Heart left ventricle (tissue), 16 donors: ENCODE data around the gene RNF17. TPM values are rescaled to one million over a fixed set of nuclear protein-coding genes. Genes with fewer than 3 reads are reported as not detected.

Experiments used
- ATAC-seq, 4 donors: fragments of 200-7000 bp; cut with Tn5 transposase; one replicate each; pipeline ENCODE4 v1.9.1; 2020 to 2022; ENCODE audit warnings: moderate library complexity in 4 of 4, mild to moderate bottlenecking in 3 of 4, moderate number of reproducible peaks in 1 of 4
- DNase-seq, 5 donors: peaks; one replicate each; pipeline ENCODE4 v3.0.0-alpha.2; 2020
- H3K27ac ChIP-seq, 12 donors: fragments of 200-600 bp; sonication (generic) in 4 of 12; one replicate each; pipeline versions ENCODE4 v1.5.0 to v1.8.0; 2016 to 2022; ENCODE audit warnings: mild to moderate bottlenecking in 2 of 12
- H3K27me3 ChIP-seq, 9 donors: fragments of 200-600 bp; sonication (generic) in 2 of 9; one replicate each; pipeline versions ENCODE4 v1.5.1 to v1.8.0; 2016 to 2022; ENCODE audit warnings: mild to moderate bottlenecking in 3 of 9
- H3K36me3 ChIP-seq, 9 donors: fragments of 200-600 bp; sonication (generic) in 2 of 9; one replicate each; pipeline versions ENCODE4 v1.5.0 to v1.8.0; 2018 to 2022; ENCODE audit warnings: mild to moderate bottlenecking in 2 of 9
- H3K4me1 ChIP-seq, 12 donors: fragments of 200-600 bp; sonication (generic) in 4 of 12; one replicate each; pipeline versions ENCODE4 v1.5.0 to v1.8.0; 2016 to 2022; ENCODE audit warnings: mild to moderate bottlenecking in 3 of 12
- H3K4me3 ChIP-seq, 12 donors: fragments of 200-600 bp; sonication (generic) in 4 of 12; one replicate each; pipeline versions ENCODE4 v1.5.0 to v1.8.0; 2017 to 2022; ENCODE audit warnings: mild to moderate bottlenecking in 9 of 12, moderate library complexity in 4 of 12
- H3K9me3 ChIP-seq, 12 donors: fragments of 200-600 bp; sonication (generic) in 4 of 12; one replicate each; pipeline versions ENCODE4 v1.5.0 to v1.8.0; 2016 to 2022; ENCODE audit warnings: mild to moderate bottlenecking in 1 of 12
- CTCF ChIP-seq, 12 donors: fragments of 200-600 bp; sonication (generic) in 4 of 12; IDR thresholded peaks; one replicate each; pipeline versions ENCODE4 v1.5.0 to v1.8.0; 2018 to 2022; ENCODE audit warnings: antibody characterized with exemption in 12 of 12, mild to moderate bottlenecking in 5 of 12
- POLR2A ChIP-seq, 2 donors: fragments of 450-650 bp; IDR thresholded peaks; one replicate each; pipeline ENCODE4 v1.6.1; 2017; ENCODE audit warnings: antibody characterized with exemption in 2 of 2, mild to moderate bottlenecking in 2 of 2, moderate library complexity in 2 of 2
- WGBS, 4 donors: extraction: QIAGEN DNeasy Blood & Tissue Kit in 2 of 4; methylation state at CpG; one replicate each; pipeline versions ENCODE4 v1.1.5 to v1.1.7; 2013 to 2018; 5-methylcytosine and 5-hydroxymethylcytosine counted together
- intact Hi-C, 10 donors: fragments of 100-400 bp; cut with DNase I; formaldehyde crosslinking; loops; one replicate each; pipeline versions ENCODE4 v1.11.1 to v1.14.2; 2022
- polyA plus RNA-seq, 2 donors: library from polyadenylated mRNA; stranded (reverse); fragments of 200-250 nt; gene quantifications; one replicate each; pipeline ENCODE4 v1.2.3, GENCODE V29; 2013
- total RNA-seq, 9 donors: library from RNA; depleted of rRNA in 2 of 9; stranded (reverse); fragments of >200 nt in 2 of 9; fragmentation: NEBNext Ultra II Directional in 3 of 9; extraction: Animal tissue kit (Norgen Biotek cat#: 25700) in 3 of 9; gene quantifications; one replicate each; pipeline versions ENCODE4 v1.1.0 to v1.2.4, GENCODE V29; 2016 to 2023
- donor health status: ischemic (EF 13 %, LVEDD 7.1; RV severe dilation, severe dysfunction).
- donor health status: healthy with polysubstance abuse.
- donor health status: DM: no; HTN: yes; CAD: no.
- donor health status: DM: no; HTN: no; CAD: no.
- donor health status: ischemic (EF 25% LVEDD 6.9; RV normal size, moderate dysfunction).
- donor health status: ischemic (EF 25% LVEDD 5.7; RV mildly dilated, moderate dysfunction).
- donor health status: healthy.
- donor health status: DM: yes; HTN: yes; CAD: no.
- donor health status: ischemic (EF 35%, LVEDD 5.7; RV mildly dilated, moderate dysfunction).
- donor health status: nonischemic (EF 11% LVEDD 7.7; RV severe dilation, severe dysfunction).
- donor health status: DM: yes; HTN: yes; CAD: no.
- donor health status: PGD.
- donor health status: ischemic (EF 29% LVEDD 5.4; RV normal size, mild dysfunction).
- donor health status: nonischemic (EF 23%, LVEDD 6.1; RV moderate dilation, normal function).

RNF17 gene
- total and polyA plus RNA-seq, 11 donors, result 0.13 to 0.17 (median 0.16) TPM; not detected in 8

- Histone ChIP-seq H3K4me1 (peaks cover 0 to 36% (median 12%) of the 10 kb centered on the region in 12 donors), H3K4me3 (no peak overlapping the region), H3K9me3 (no peaks in the 10 kb centered on the region), H3K36me3 (no peaks in the 10 kb centered on the region), H3K27ac (no peak overlapping the region), H3K27me3 (peaks cover 19 to 57% (median 36%) of the 10 kb centered on the region in 9 donors)
- intact Hi-C loops, result no loop called here
- TF ChIP-seq CTCF (IDR thresholded peaks at IDR 0.05) (no peak), POLR2A (IDR thresholded peaks at IDR 0.05) (no peak)
- DNase-seq (no peak), ATAC-seq (no peak)
- WGBS, 4 donors, result 71 to 75% (median 73%) methylated on average over 4 to 6 of the region's 6 CpGs
Measured at GRCh38 chr13:24744247-24744646, 19.7 kb upstream of the RNF17 start.

DNA sequence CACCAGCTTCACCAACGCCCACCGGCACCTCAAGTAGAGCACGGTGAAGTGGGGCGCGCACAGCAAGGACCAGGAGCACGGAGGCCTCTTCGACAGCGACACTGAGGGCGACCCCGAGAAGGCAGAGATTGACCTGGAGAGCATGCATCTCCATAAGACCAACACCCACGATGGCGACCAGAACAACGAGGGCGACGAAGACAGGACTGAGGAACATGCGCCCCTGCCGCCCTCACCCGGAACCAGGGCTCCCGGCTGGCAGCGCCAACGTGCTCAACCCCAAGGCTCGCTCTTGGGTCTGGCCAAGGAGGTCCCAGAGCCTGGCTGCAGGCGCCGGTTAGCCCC, 18.5 kb upstream of the RNF17 start:
- Histone ChIP-seq H3K4me1 (peaks cover 0 to 36% (median 12%) of the 10 kb centered on the region in 12 donors), H3K27me3 (peaks cover 19 to 66% (median 45%) of the 10 kb centered on the region in 9 donors), H3K4me3 (no peak overlapping the region), H3K9me3 (no peaks in the 10 kb centered on the region), H3K27ac (no peak overlapping the region), H3K36me3 (no peaks in the 10 kb centered on the region)
- no peak for ATAC-seq
- DNase-seq, result no peak
- TF ChIP-seq CTCF (IDR thresholded peaks at IDR 0.05) (no peak), POLR2A (IDR thresholded peaks at IDR 0.05) (no peak)
- intact Hi-C loops, result no loop called here
- WGBS, 4 donors, result 47 to 63% (median 54%) methylated on average over 17 to 24 of the region's 24 CpGs

- WGBS, 4 donors, result 3 to 13% (median 7%) methylated on average over 26 to 70 of the region's 70 CpGs
- TF ChIP-seq CTCF (IDR thresholded peaks at IDR 0.05), result no peak
- no peak for TF ChIP-seq POLR2A (IDR thresholded peaks at IDR 0.05)
- Histone ChIP-seq H3K36me3 (no peaks in the 10 kb centered on the region), H3K27me3 (peaks cover 19 to 71% (median 45%) of the 10 kb centered on the region in 9 donors), H3K9me3 (no peaks in the 10 kb centered on the region), H3K4me1 (peaks cover 0 to 36% (median 12%) of the 10 kb centered on the region in 12 donors), H3K27ac (no peak overlapping the region), H3K4me3 (peak overlapping the region in 7 of 12 donors; percentile 29 to 49 (median 45))
- DNase-seq (no peak), ATAC-seq (no peak)
- intact Hi-C loops, result no loop called here
Measured at GRCh38 chr13:24745861-24746617, 17.9 kb upstream of the RNF17 start.

- Histone ChIP-seq H3K9me3 (no peaks in the 10 kb centered on the region), H3K4me3 (peak overlapping the region in 10 of 12 donors; percentile 8 to 49 (median 44)), H3K36me3 (no peaks in the 10 kb centered on the region), H3K27me3 (peaks cover 19 to 75% (median 45%) of the 10 kb centered on the region in 9 donors), H3K27ac (no peak overlapping the region), H3K4me1 (peaks cover 0 to 36% (median 12%) of the 10 kb centered on the region in 12 donors)
- ATAC-seq, result peak in 1 of 4 donors; percentile 46
- intact Hi-C loops, result no loop called here
- DNase-seq, result no peak
- 1 to 5% (median 2%) methylated on average over 24 to 56 of the region's 56 CpGs for whole genome bisulfite sequencing, 4 donors
- peak in 1 of 12 donors; percentile 26 for TF ChIP-seq CTCF (IDR thresholded peaks at IDR 0.05)
- TF ChIP-seq POLR2A (IDR thresholded peaks at IDR 0.05), result no peak
Measured at GRCh38 chr13:24746618-24747247, 17.2 kb upstream of the RNF17 start.
